ENCODE measurements around the gene ATP6V1G1. TPM values are rescaled to one million over a fixed set of nuclear protein-coding genes. Genes with fewer than 3 reads are reported as not detected.
A peak's percentile ranks its signal among the peaks of the same experiment; 100 is the strongest.

Gene ATP6V1G1
- total RNA-seq, 1 donor from 2014 or later = 188 TPM

- no peaks in the 10 kb centered on the region for H3K79me2 ChIP-seq (ENCODE audit: insufficient read depth, low read length)
- Mint-ChIP-seq H3K27me3 (ENCODE audit: low read depth, unreplicated experiment) (peaks cover 10% of the 10 kb centered on the region), H3K27ac (ENCODE audit: unreplicated experiment) (peak overlapping the region; percentile 96), H3K4me1 (ENCODE audit: low read depth, unreplicated experiment) (peaks cover 17% of the 10 kb centered on the region), H3K9me3 (ENCODE audit: unreplicated experiment) (peaks cover 3% of the 10 kb centered on the region), H3K4me3 (ENCODE audit: unreplicated experiment) (no peak overlapping the region), H3K36me3 (ENCODE audit: low read depth, unreplicated experiment) (peaks cover 2% of the 10 kb centered on the region)
- peaks cover 22% of the 10 kb centered on the region for H3K4me1 ChIP-seq (ENCODE audit: insufficient read depth, low read length)
- H3K9ac ChIP-seq (ENCODE audit: low read length) = peak overlapping the region; percentile 53
- TF ChIP-seq CTCF (IDR thresholded peaks at IDR 0.05; ENCODE audit: insufficient read depth, low read depth, low read length) = no peak
- TF ChIP-seq EZH2 (IDR thresholded peaks at IDR 0.05; ENCODE audit: insufficient read depth, low read length) = no peak
- no peak overlapping the region for H3K4me3 ChIP-seq (ENCODE audit: insufficient read depth, low read depth, low read length)
- DNase-seq (ENCODE audit: low read depth) (peak; percentile 99), FAIRE-seq (peak; percentile 94)
- peaks cover 3% of the 10 kb centered on the region for H3K27me3 ChIP-seq (ENCODE audit: insufficient read depth, low read length)
- H4K20me1 ChIP-seq (ENCODE audit: insufficient read depth, low read length) = no peaks in the 10 kb centered on the region
- no peaks in the 10 kb centered on the region for H3K36me3 ChIP-seq (ENCODE audit: insufficient read depth, low read length)
- H3K4me2 ChIP-seq (ENCODE audit: low read length) = peak overlapping the region; percentile 65
- H2AFZ ChIP-seq (ENCODE audit: low read depth, low read length) = no peak overlapping the region
- H3K27ac ChIP-seq (ENCODE audit: low read depth, low read length) = peak overlapping the region; percentile 95
- H3K9me3 ChIP-seq (ENCODE audit: insufficient read depth, low read depth, low read length) = no peaks in the 10 kb centered on the region
Observed at GRCh38 chr9:114551750-114552685, 35.6 kb upstream of the ATP6V1G1 start.

GRCh38 chr9:114552706-114553105, 34.9 kb upstream of the ATP6V1G1 start:
- no peak overlapping the region for H3K4me3 ChIP-seq (ENCODE audit: insufficient read depth, low read depth, low read length)
- no peak overlapping the region for H2AFZ ChIP-seq (ENCODE audit: low read depth, low read length)
- H3K27me3 Mint-ChIP-seq (ENCODE audit: low read depth, unreplicated experiment) = peaks cover 6% of the 10 kb centered on the region
- no peaks in the 10 kb centered on the region for H3K9me3 ChIP-seq (ENCODE audit: insufficient read depth, low read depth, low read length)
- peaks cover 13% of the 10 kb centered on the region for H3K4me1 Mint-ChIP-seq (ENCODE audit: low read depth, unreplicated experiment)
- peaks cover 22% of the 10 kb centered on the region for H3K4me1 ChIP-seq (ENCODE audit: insufficient read depth, low read length)
- no peaks in the 10 kb centered on the region for H4K20me1 ChIP-seq (ENCODE audit: insufficient read depth, low read length)
- peaks cover 2% of the 10 kb centered on the region for H3K36me3 Mint-ChIP-seq (ENCODE audit: low read depth, unreplicated experiment)
- peak; percentile 13 for DNase-seq (ENCODE audit: low read depth)
- peaks cover 2% of the 10 kb centered on the region for H3K27me3 ChIP-seq (ENCODE audit: insufficient read depth, low read length)
- no peak for TF ChIP-seq EZH2 (IDR thresholded peaks at IDR 0.05; ENCODE audit: insufficient read depth, low read length)
- TF ChIP-seq CTCF (IDR thresholded peaks at IDR 0.05; ENCODE audit: insufficient read depth, low read depth, low read length) = no peak
- H3K9ac ChIP-seq (ENCODE audit: low read length) = no peak overlapping the region
- peak overlapping the region; percentile 65 for H3K4me2 ChIP-seq (ENCODE audit: low read length)
- no peak for FAIRE-seq
- H3K27ac ChIP-seq (ENCODE audit: low read depth, low read length) = peak overlapping the region; percentile 95
- H3K9me3 Mint-ChIP-seq (ENCODE audit: unreplicated experiment) = peaks cover 3% of the 10 kb centered on the region
- no peak overlapping the region for H3K4me3 Mint-ChIP-seq (ENCODE audit: unreplicated experiment)
- no peaks in the 10 kb centered on the region for H3K36me3 ChIP-seq (ENCODE audit: insufficient read depth, low read length)
- H3K27ac Mint-ChIP-seq (ENCODE audit: unreplicated experiment) = peak overlapping the region; percentile 77
- H3K79me2 ChIP-seq (ENCODE audit: insufficient read depth, low read length) = no peaks in the 10 kb centered on the region

GRCh38 chr9:114553202-114553601, 34.4 kb upstream of the ATP6V1G1 start:
- Histone ChIP-seq H3K4me1 (ENCODE audit: insufficient read depth, low read length) (peaks cover 22% of the 10 kb centered on the region), H3K27ac (ENCODE audit: low read depth, low read length) (no peak overlapping the region), H3K9ac (ENCODE audit: low read length) (no peak overlapping the region), H3K4me3 (ENCODE audit: insufficient read depth, low read depth, low read length) (no peak overlapping the region), H4K20me1 (ENCODE audit: insufficient read depth, low read length) (no peaks in the 10 kb centered on the region), H3K27me3 (ENCODE audit: insufficient read depth, low read length) (no peaks in the 10 kb centered on the region), H3K9me3 (ENCODE audit: insufficient read depth, low read depth, low read length) (no peaks in the 10 kb centered on the region), H3K4me2 (ENCODE audit: low read length) (no peak overlapping the region), H2AFZ (ENCODE audit: low read depth, low read length) (no peak overlapping the region), H3K79me2 (ENCODE audit: insufficient read depth, low read length) (no peaks in the 10 kb centered on the region), H3K36me3 (ENCODE audit: insufficient read depth, low read length) (no peaks in the 10 kb centered on the region)
- H3K27me3 Mint-ChIP-seq (ENCODE audit: low read depth, unreplicated experiment) = peaks cover 6% of the 10 kb centered on the region
- H3K9me3 Mint-ChIP-seq (ENCODE audit: unreplicated experiment) = peaks cover 3% of the 10 kb centered on the region
- FAIRE-seq = no peak
- TF ChIP-seq CTCF (IDR thresholded peaks at IDR 0.05; ENCODE audit: insufficient read depth, low read depth, low read length) (no peak), EZH2 (IDR thresholded peaks at IDR 0.05; ENCODE audit: insufficient read depth, low read length) (no peak)
- peaks cover 2% of the 10 kb centered on the region for H3K36me3 Mint-ChIP-seq (ENCODE audit: low read depth, unreplicated experiment)
- no peak overlapping the region for H3K27ac Mint-ChIP-seq (ENCODE audit: unreplicated experiment)
- H3K4me1 Mint-ChIP-seq (ENCODE audit: low read depth, unreplicated experiment) = peaks cover 13% of the 10 kb centered on the region
- no peak overlapping the region for H3K4me3 Mint-ChIP-seq (ENCODE audit: unreplicated experiment)
- no peak for DNase-seq (ENCODE audit: low read depth)

Measured in astrocyte (in vitro differentiated cells and primary cell).